ENCODE measurements around the gene XIRP1. TPM values are rescaled to one million over a fixed set of nuclear protein-coding genes. Genes with fewer than 3 reads are reported as not detected.

Gene XIRP1
- total and polyA plus RNA-seq, 2 of the 13 experiments (the other 11 are each of a cell fraction or from before 2014, with no cell fraction given) = not detected

DNA sequence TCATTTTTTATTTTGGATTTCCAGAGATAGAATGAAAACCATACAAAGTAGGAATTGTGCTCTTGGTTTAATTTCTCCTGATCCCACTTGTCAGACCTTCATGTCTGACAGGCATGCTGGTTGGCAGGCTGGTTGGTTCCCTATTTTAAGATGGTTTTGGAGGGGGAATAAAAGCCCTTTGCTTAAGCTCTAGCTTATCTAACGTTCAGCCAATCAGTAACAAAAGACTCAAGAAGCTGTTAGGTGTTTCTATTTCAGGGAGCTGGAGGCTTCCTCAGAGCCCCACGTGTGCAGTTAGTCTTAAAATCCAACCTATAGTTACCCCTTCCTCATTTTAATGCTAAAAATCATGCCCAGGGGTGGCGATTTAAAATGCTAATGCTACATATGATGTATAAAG lies 40.5 kb upstream of the XIRP1 start:
- no peak overlapping the region for H3K4me3 ChIP-seq (replicated peaks in 1 of 3; ENCODE audit: insufficient read depth in 1 of 3, low read depth in 2 of 3, low read length in 3 of 3)
- DNase-seq (ENCODE audit: low spot score) (no peak), ATAC-seq (no peak), FAIRE-seq (no peak)
- H4K20me1 ChIP-seq (ENCODE audit: insufficient read depth, low read length) = no peaks in the 10 kb centered on the region
- no peaks in the 10 kb centered on the region for H3K79me2 ChIP-seq (ENCODE audit: insufficient read depth, low read length)
- no peak overlapping the region for H2AFZ ChIP-seq (ENCODE audit: low read length)
- no peak overlapping the region for H3K27ac ChIP-seq (ENCODE audit: extremely low read length, insufficient read depth, low read length)
- POLR2A ChIA-PET = no interaction called here
- in situ Hi-C loops (cut with HindIII; ENCODE audit: extremely low pct_ligation_motif_present, low pct_unique_long_range_greater_than_20kb) = no loop called here
- no peaks in the 10 kb centered on the region for H3K4me1 ChIP-seq (ENCODE audit: insufficient read depth, low read length)
- CTCF ChIA-PET (ENCODE audit: low intra/inter-chr PET ratio, low total read pairs) = no interaction called here
- 0% methylated on average over 3 of the region's 3 CpGs for WGBS (ENCODE audit: low lambda C conversion rate)
- TF ChIP-seq CENPT (CRISPR knock-in tag; IDR thresholded peaks at IDR 0.05; ENCODE audit: low read depth) (no peak), ZNF44 (CRISPR knock-in tag; IDR thresholded peaks at IDR 0.05) (no peak)
- peaks cover 0 to 12% of the 10 kb centered on the region in 2 experiments; a peak in 1 of 5 replicates for H3K27me3 ChIP-seq (ENCODE audit: control insufficient read depth in 1 of 2, insufficient read depth in 2 of 2, low read length in 2 of 2)
- H3K4me2 ChIP-seq (ENCODE audit: low read depth, low read length) = no peak overlapping the region
- H3K9ac ChIP-seq (ENCODE audit: insufficient read depth, low read depth, low read length) = no peak overlapping the region
- no peaks in the 10 kb centered on the region for H3K36me3 ChIP-seq (replicated peaks in 1 of 2; ENCODE audit: control insufficient read depth in 1 of 2, insufficient read depth in 2 of 2, low read length in 2 of 2)
- intact Hi-C loops (cut with micrococcal nuclease; ENCODE audit: unreplicated experiment) = no loop called here
- no peaks in the 10 kb centered on the region for H3K9me3 ChIP-seq (ENCODE audit: low read length)
- BruUV-seq (replicated peaks) = no TSS peak

DNA sequence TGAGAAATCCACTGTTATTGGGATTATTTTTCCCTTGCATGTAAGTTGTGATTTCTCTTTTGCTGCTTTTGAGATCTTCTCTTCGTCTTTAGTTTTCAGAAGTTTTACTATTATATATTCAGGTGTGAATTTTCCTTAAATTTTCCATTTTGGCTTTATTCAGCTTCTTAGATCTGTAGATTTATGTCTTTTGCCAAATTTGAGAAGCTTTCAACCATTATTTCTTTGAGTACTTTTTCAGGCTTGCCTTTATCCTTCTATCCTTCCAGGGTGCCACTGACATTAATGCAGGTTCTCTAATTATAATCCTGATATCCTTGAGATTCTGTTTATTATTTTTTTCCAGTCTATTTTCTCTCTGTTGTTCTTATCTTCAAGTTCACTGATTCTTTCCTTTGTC lies 38.1 kb upstream of the XIRP1 start:
- POLR2A ChIA-PET = no interaction called here

More for the DNA sequence above, 38.1 kb upstream of the XIRP1 start:
- CTCF ChIA-PET (ENCODE audit: low intra/inter-chr PET ratio, low total read pairs) = no interaction called here
- in situ Hi-C loops (cut with HindIII; ENCODE audit: extremely low pct_ligation_motif_present, low pct_unique_long_range_greater_than_20kb) (no loop called here), intact Hi-C loops (cut with micrococcal nuclease; ENCODE audit: unreplicated experiment) (no loop called here)
- no TSS peak for BruUV-seq (replicated peaks)
- no peak for TF ChIP-seq TFDP1 (CRISPR knock-in tag; IDR thresholded peaks at IDR 0.05; ENCODE audit: borderline replicate concordance)
- Histone ChIP-seq H3K4me3 (replicated peaks in 1 of 3; ENCODE audit: insufficient read depth in 1 of 3, low read depth in 2 of 3, low read length in 3 of 3) (no peak overlapping the region), H3K4me1 (ENCODE audit: insufficient read depth, low read length) (no peaks in the 10 kb centered on the region), H3K9ac (ENCODE audit: insufficient read depth, low read depth, low read length) (no peak overlapping the region), H3K4me2 (ENCODE audit: low read depth, low read length) (no peak overlapping the region), H4K20me1 (ENCODE audit: insufficient read depth, low read length) (no peaks in the 10 kb centered on the region), H3K27ac (ENCODE audit: extremely low read length, insufficient read depth, low read length) (no peak overlapping the region), H2AFZ (ENCODE audit: low read length) (no peak overlapping the region), H3K79me2 (ENCODE audit: insufficient read depth, low read length) (no peaks in the 10 kb centered on the region), H3K36me3 (replicated peaks in 1 of 2; ENCODE audit: control insufficient read depth in 1 of 2, insufficient read depth in 2 of 2, low read length in 2 of 2) (no peaks in the 10 kb centered on the region), H3K27me3 (ENCODE audit: control insufficient read depth in 1 of 2, insufficient read depth in 2 of 2, low read length in 2 of 2) (peaks cover 0 to 5% of the 10 kb centered on the region in 2 experiments; a peak in 1 of 5 replicates), H3K9me3 (ENCODE audit: low read length) (no peaks in the 10 kb centered on the region)
- 0% methylated on average over 1 of the region's 1 CpG for WGBS (ENCODE audit: low lambda C conversion rate)
- FAIRE-seq (no peak), DNase-seq (ENCODE audit: low spot score) (no peak), ATAC-seq (no peak)
